NT2/D1 (cell line): Measurements from ENCODE around the gene MAP2K7.

Experiments
- DNase-seq: peaks from one replicate; pipeline ENCODE4 v3.0.0-alpha.2; 2011; ENCODE audit warnings: low read depth, low spot score
- H3K27me3 ChIP-seq: 2 replicates; pipeline ENCODE4 v1.6.0; 2011; ENCODE audit warnings: mild to moderate bottlenecking; ENCODE audit not compliant: insufficient read length, insufficient read depth
- H3K36me3 ChIP-seq: 2 replicates; pipeline ENCODE4 v1.6.1; 2011; ENCODE audit warnings: mild to moderate bottlenecking, low read length, mixed read lengths; ENCODE audit not compliant: insufficient read depth, insufficient read length
- H3K4me1 ChIP-seq: 2 replicates; pipeline ENCODE4 v1.5.1; 2011; ENCODE audit not compliant: insufficient read depth, insufficient read length
- H3K4me3 ChIP-seq: 2 replicates; pipeline ENCODE4 v1.5.1; 2011; ENCODE audit warnings: low read depth; ENCODE audit not compliant: insufficient read length
- H3K9ac ChIP-seq: 2 replicates; pipeline ENCODE4 v1.6.0; 2011; ENCODE audit warnings: low read depth; ENCODE audit not compliant: insufficient read length
- H3K9me3 ChIP-seq: 2 replicates; pipeline ENCODE4 v1.5.1; 2011; ENCODE audit warnings: mild to moderate bottlenecking, low read length; ENCODE audit not compliant: insufficient read depth
- SUZ12 ChIP-seq: IDR thresholded peaks from 2 replicates; pipeline ENCODE4 v1.6.1; 2011; ENCODE audit not compliant: insufficient read length, insufficient read depth; ENCODE audit errors: extremely low read depth
- YY1 ChIP-seq: IDR thresholded peaks from 2 replicates; pipeline ENCODE4 v1.6.1; 2011; ENCODE audit not compliant: insufficient read length, insufficient read depth
- ZNF274 ChIP-seq: IDR thresholded peaks from 2 replicates; pipeline ENCODE4 v1.6.1; 2011; ENCODE audit warnings: mild to moderate bottlenecking, low read depth, low read length

MAP2K7 gene

GRCh38 chr19:7869910-7870511, 33.7 kb upstream of the MAP2K7 start:
- Histone ChIP-seq H3K9me3 (no peaks in the 10 kb centered on the region), H3K36me3 (no peaks in the 10 kb centered on the region), H3K4me1 (peaks cover 22% of the 10 kb centered on the region), H3K9ac (no peak overlapping the region), H3K4me3 (peak overlapping the region; percentile 54), H3K27me3 (peaks cover 36% of the 10 kb centered on the region)
- TF ChIP-seq ZNF274 (no peak), SUZ12 (no peak), YY1 (no peak)
- peak; percentile 81 for DNase-seq

- H3K36me3 ChIP-seq = no peaks in the 10 kb centered on the region
- peak; percentile 78 for DNase-seq
- TF ChIP-seq ZNF274 = no peak
- TF ChIP-seq SUZ12 = no peak
- no peak for TF ChIP-seq YY1
- H3K27me3 ChIP-seq = peaks cover 43% of the 10 kb centered on the region
- no peaks in the 10 kb centered on the region for H3K9me3 ChIP-seq
- peak overlapping the region; percentile 19 for H3K4me3 ChIP-seq
- H3K4me1 ChIP-seq = peaks cover 19% of the 10 kb centered on the region
- H3K9ac ChIP-seq = no peak overlapping the region
Observed at GRCh38 chr19:7870571-7871436, 32.9 kb upstream of the MAP2K7 start.

DNA sequence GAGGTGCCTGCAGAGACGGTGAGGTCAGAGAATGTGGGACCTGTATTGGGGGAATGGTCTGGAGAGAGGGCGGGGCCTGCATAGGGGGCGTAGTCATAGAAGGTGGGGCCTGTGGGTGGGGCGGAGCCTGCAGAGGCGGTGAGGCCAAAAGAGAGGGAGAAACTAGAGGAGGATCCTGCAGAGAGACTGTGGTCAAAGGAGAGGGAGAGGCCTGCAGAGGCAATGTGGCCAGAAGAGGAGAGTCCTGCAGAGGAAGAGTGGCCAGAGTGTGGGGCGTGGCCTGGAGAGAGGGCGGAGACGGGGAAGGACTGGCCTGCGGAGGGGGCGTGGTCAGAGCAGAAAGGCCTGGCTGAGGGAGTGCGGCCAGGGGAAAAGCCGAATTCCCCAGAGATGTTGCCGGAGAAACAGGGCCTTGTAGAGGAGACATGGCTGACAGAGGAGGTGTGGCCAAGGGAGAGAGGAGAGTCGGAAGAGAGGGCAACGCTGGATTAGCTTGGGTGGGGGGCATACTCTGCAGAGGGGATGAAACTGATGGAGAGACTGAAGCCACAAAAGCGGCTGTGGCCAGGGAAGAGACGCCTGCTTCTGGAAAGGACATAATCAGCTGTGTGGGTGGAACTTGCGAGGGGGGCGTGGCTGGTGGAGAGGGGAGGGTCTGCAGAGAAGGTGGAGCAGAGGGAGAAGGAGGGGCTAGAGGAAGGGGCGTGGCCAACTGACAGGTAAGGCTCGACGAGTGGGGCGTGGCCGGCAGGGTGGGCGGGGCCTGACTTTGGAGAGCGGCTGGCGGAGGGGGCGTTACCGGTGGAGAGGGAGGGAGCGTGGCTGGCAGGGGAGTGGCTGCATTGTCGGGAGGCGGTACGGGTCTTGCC, 32.0 kb upstream of the MAP2K7 start:
- peak; percentile 96 for DNase-seq
- no peak for TF ChIP-seq ZNF274
- no peak for TF ChIP-seq YY1
- TF ChIP-seq SUZ12 = no peak
- H3K27me3 ChIP-seq = peaks cover 47% of the 10 kb centered on the region
- H3K36me3 ChIP-seq = no peaks in the 10 kb centered on the region
- H3K4me3 ChIP-seq = peak overlapping the region; percentile 43
- peaks cover 19% of the 10 kb centered on the region for H3K4me1 ChIP-seq
- no peaks in the 10 kb centered on the region for H3K9me3 ChIP-seq
- peak overlapping the region; percentile 66 for H3K9ac ChIP-seq

DNA sequence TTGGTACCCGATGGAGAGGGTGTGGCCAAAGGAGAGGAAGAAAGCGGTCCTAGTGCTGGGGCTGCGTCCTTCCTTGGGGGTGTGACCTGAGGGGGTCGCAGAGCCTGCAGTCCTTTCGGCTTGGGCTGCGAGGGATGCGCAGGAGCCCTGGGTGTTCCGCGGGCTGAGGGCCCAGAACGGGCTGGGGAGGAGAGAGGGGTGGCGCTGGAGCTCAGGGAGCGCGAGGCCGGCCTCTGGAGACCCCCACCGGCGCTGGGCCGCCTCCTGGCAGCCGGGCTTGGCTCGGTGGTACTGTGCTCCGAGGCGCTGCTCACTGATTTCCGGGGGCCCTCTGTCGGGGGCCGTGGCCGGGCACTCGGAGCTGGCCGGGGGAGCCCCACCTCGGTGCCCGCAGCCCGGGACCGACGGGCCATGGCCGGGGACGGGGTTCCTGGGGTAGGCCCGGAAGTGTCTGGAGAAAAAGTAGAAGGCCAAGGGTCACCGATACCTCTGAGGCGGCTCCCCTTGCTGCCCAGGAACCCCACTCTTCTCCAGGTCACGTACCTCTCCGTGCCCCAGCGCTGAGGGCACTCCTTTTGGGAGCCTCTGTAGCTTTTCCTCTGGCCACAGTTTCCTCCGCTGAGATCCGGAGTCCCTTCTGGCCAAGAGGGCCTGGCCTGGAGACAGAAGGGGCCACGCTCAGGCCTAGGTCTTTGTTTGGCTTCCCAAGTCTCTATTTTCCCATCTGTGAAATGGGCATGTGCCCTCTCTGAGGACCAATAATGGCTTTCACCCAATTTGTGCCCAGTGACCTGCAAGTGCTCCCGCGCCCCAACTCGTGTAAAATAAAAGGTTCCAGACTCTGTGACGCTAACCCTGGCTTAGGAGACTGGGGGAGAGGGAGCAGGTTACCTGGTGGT, 31.1 kb upstream of the MAP2K7 start:
- no peaks in the 10 kb centered on the region for H3K36me3 ChIP-seq
- H3K4me3 ChIP-seq = peak overlapping the region; percentile 43
- peaks cover 19% of the 10 kb centered on the region for H3K4me1 ChIP-seq
- no peak for DNase-seq
- no peaks in the 10 kb centered on the region for H3K9me3 ChIP-seq
- H3K27me3 ChIP-seq = peaks cover 38% of the 10 kb centered on the region
- TF ChIP-seq ZNF274 (no peak), SUZ12 (no peak), YY1 (no peak)
- H3K9ac ChIP-seq = peak overlapping the region; percentile 70

DNA sequence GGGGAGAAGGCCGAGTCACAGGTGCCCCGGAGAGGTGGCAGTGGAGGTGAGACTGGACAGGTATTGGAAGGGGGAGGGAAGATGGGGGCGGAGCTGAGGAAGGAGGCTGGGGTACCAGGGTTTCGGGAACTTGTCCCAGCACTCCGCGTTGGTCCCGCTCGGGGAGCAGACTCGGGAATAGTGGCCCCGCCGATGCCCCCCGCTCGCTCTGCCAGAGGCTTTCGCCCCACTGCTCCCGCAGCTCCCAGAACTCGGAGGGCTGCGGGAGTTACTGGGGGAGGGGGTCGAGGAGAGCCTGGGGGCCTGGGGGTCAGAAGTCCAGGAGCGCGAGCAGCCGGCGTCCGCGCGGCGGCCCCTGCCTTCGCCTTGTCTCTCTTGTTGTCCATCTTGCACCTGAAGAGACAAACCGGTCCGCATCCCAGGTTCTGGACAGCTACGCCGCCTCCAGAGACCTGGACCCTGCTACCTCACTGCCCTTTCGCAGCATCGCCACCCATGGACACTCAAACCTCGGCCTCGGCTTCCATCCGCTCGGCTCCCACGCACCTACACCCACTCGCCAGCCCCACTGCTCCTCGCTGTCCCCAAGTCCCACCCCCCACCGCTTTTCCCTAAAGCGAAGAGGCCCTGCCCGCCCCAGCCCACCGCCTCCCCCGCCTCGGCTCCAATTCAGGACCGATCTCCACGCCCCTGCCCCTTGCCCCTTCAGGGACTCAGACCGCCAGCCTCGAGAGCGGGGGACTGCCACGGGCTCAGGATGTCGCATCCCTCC, 30.2 kb upstream of the MAP2K7 start:
- DNase-seq = no peak
- H3K4me1 ChIP-seq = peaks cover 17% of the 10 kb centered on the region
- peaks cover 38% of the 10 kb centered on the region for H3K27me3 ChIP-seq
- no peaks in the 10 kb centered on the region for H3K36me3 ChIP-seq
- H3K9me3 ChIP-seq = no peaks in the 10 kb centered on the region
- H3K9ac ChIP-seq = peak overlapping the region; percentile 67
- TF ChIP-seq SUZ12 (no peak), YY1 (no peak), ZNF274 (no peak)
- H3K4me3 ChIP-seq = peak overlapping the region; percentile 67
